DMS 273 treated with DMSO at 0.1 percent for 48 hours (cell line): ENCODE results near the gene TPX2.

Experiments used
- DNase-seq: peaks from one replicate; lab custom pipeline; 2025; lab: John Stamatoyannopoulos, UW

Gene TPX2

GRCh38 chr20:31706607-31707257 is 32.4 kb upstream of the TPX2 start:
- DNase-seq, result no peak

- no peak for DNase-seq
Observed at GRCh38 chr20:31707258-31707615, 31.9 kb upstream of the TPX2 start.

- peak; percentile 65 for DNase-seq
Observed at GRCh38 chr20:31707994-31708735, 30.9 kb upstream of the TPX2 start.

- DNase-seq, result no peak
Observed at GRCh38 chr20:31708736-31709534, 30.2 kb upstream of the TPX2 start.

GRCh38 chr20:31709939-31710338 is 29.2 kb upstream of the TPX2 start:
- DNase-seq, result no peak

GRCh38 chr20:31710423-31711108 is 28.5 kb upstream of the TPX2 start:
- peak; percentile 51 for DNase-seq

- no peak for DNase-seq
Observed at GRCh38 chr20:31711179-31712111, 27.6 kb upstream of the TPX2 start.

GRCh38 chr20:31712112-31712553 is 27.0 kb upstream of the TPX2 start:
- DNase-seq, result no peak

- no peak for DNase-seq
Observed at GRCh38 chr20:31712564-31713311, 26.4 kb upstream of the TPX2 start.

GRCh38 chr20:31713312-31714273 is 25.5 kb upstream of the TPX2 start:
- no peak for DNase-seq

- no peak for DNase-seq
Observed at GRCh38 chr20:31715766-31716165, 23.3 kb upstream of the TPX2 start.

- no peak for DNase-seq
Observed at GRCh38 chr20:31716351-31716750, 22.7 kb upstream of the TPX2 start.

- DNase-seq, result no peak
Observed at GRCh38 chr20:31716818-31717477, 22.1 kb upstream of the TPX2 start.

GRCh38 chr20:31717478-31718201 is 21.4 kb upstream of the TPX2 start:
- peak; percentile 16 for DNase-seq

- DNase-seq, result no peak
Observed at GRCh38 chr20:31718952-31719643, 20.0 kb upstream of the TPX2 start.

- DNase-seq, result no peak
Observed at GRCh38 chr20:31719644-31720485, 19.2 kb upstream of the TPX2 start.
